ENCODE results near the gene ROR1. TPM values are rescaled to one million over a fixed set of nuclear protein-coding genes. Genes with fewer than 3 reads are reported as not detected.
"Not testable (repeated sequence)": the region's sequence is repeated elsewhere in the genome, so short reads cannot be mapped to it uniquely, and the experiment has no call there.

ROR1 gene
- total RNA-seq, 1 donor from 2014 or later: 17.2 TPM

DNA sequence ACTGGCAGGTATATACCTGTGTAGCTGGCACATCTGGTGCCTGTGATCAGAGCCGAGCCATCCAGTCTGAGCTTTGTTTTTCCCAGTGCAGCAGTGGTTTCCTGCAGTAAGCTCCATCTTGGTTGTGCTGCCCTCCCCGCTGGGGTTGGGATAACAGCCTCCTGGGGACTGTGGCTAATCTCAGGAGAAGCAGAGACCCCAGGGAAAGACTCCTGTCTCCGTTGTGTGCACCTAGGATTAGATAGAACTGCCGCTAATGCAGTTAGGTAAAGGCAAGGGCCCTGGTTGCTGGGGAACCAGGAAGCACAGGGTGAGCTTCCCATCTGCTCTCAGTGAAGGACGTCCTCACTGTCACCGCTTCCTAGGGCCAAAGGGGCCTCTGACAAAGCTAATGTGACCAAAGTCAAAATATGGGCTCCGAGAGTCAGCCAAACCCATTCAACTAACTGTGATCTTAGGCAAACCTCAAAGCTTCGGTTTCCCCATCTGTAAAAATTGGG is 20.0 kb downstream of the ROR1 start:
- no peak for DNase-seq (ENCODE audit: low read depth)

DNA sequence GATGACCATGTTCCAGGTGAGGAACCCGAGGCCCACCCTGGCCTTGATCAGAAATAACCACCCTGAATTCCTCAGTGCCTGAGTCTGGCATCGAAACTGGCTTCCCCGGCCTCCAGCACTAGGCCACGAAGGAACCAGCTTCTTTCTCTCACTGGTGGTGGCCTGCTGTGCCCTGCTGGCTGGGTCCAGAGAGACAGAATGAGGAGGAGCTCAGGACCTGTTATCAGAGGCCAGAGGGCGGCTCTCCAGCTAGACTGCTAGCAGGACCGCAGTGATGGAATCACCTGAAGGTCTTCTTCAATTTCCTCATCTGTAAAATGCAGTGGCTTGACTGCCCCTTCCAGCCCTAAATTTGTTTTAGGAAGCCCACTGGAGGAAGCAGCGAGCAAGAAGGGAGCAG is 20.5 kb downstream of the ROR1 start:
- DNase-seq (ENCODE audit: low read depth): no peak

DNA sequence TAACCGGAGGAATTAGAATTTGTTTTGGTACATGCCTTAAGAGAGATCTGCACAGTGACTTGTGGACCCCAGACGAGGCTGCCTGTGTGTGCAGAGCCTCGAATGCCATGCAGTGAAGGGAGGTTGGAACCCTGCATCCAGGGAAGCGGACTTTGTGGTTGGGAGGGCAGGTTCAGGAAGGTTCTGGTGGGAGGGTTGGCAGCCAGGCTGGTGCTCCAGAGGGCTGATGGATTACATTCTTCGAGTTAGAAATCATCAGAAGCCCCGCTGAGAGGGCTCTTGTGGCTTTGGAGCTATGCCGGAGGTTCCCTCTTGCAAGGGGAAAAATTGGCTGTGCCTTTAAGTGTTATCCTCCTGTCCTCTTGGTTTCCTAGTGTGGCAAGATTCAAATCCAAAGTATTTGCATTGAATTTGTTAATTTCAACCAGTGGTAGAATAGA is 21.1 kb downstream of the ROR1 start:
- DNase-seq (ENCODE audit: low read depth): peak; percentile 31

DNA sequence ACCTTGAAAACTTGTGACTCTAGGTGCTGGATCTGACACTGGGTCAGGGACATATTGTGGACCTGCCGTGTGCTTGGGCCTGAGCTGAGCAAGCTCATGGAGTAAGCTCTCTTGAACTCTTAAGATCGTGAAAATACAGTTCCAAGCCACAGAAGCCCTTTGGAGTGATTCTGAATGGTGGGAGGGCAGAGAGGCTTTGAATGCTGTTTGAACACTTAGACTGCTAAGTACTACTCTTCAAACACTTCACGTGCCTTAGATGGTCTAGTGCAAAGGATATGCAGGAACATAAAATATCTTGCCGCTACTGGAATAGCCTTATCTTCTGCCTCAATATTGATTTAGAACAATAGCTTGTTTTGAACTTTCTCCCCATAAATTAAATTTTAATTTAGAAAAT is 21.6 kb downstream of the ROR1 start:
- no peak for DNase-seq (ENCODE audit: low read depth)

DNA sequence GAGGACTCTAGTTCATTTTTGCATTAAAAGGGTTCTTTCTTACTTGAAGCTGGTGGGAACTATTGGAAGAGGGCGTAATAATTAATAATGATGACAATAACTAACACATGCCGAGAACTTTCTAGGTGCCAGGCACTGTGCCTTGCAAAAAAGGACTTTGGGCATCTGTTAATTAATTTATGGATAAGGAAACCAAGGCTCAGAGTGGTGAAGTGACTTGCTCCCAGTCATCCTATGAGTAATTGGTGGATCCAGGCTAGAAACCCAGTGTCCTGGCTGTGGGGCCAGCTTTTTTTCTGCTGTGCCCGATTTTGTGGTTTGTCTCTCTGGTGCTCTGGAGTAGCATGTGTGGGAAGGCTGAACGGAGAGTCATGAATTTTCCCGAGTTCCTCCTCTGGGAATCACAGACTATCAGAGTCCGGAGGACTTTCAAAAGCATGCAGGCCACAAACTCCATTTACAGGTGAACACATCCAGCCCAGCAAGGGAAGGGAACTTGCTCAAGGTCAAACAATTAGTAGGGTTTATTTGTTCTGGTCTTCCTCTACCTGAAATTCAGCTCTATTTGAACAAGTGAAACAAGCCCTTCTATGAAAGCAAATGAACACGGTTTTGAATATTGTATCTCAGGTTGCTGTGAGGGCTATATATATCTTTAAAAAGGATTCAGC is 23.4 kb downstream of the ROR1 start:
- no peak for DNase-seq (ENCODE audit: low read depth)

DNA sequence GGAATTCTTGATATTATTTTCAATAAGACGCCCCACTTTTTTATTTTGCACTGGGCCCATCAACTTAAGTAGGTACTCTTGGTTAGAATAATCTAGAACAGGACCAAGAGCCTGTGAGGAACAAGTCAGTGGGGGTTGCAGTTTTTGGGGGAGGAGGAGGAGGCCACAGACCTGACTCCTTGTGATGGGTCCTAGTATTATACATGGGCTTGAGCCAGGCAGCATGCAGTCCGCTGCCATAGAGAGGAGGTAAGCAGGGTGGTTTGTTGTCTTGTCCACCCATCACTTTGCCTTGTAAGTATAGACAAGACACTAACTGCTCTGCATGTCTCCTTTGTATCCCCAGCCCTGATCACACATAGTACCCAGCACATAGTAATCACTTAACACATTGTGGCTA is 24.5 kb downstream of the ROR1 start:
- DNase-seq (ENCODE audit: low read depth): no peak

DNA sequence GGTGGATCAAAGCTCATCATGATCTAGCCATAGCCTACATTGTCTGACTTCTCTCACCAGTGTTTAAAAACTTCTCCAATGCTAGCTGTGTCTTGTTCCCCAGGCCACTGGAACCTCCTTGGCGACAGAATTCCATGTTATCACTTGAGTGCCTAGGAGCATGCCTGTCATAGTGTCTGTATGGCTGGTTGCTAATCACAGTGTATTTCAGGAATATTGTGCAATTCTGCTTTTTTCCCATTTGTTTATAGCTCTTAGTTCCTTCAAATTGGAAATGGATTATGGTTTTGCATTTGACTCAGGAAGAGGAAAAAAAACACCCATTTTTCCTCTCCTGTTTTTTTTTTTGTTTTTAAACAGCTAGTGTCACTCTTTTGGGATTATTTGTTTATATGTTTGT is 25.5 kb downstream of the ROR1 start:
- peak; percentile 47 for DNase-seq (ENCODE audit: low read depth)

DNA sequence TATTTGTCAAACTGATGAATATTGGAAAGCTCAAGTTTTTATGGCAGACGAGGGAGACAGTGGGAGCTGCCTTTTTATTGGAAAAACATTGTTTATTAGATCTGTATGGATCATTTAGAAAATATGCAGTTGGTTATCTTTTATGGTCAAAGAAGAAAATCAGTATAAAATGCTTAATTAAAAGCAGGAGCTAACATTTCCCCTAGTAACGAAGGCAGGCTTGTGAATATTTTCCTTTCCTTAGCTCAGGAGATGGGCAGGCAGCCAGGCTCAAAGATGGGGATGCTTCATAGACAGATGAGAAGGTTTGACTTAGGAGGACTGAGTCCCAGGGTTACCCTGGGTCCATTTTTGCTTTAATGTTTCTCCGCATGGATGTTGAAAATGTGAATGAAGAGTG is 26.0 kb downstream of the ROR1 start:
- DNase-seq (ENCODE audit: low read depth): no peak

DNA sequence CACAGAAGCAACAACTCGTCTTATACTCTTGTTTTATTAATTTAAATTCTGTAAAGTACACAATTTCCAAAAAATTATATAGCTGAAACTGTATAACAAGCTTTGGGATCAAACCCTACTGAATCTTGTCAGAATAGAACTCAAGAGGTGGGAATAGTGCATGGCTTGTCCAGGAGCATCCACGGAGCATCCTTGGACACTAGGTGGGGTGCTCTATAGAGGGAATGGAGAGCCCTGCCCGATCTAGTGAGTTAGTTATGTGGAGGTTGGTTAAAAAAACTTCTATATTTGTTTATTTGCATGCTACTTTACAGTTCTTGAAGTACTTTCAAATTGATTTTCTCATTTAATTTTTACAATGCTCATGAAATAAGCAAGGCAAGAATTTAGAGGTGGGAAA is 28.3 kb downstream of the ROR1 start:
- no peak for DNase-seq (ENCODE audit: low read depth)

DNA sequence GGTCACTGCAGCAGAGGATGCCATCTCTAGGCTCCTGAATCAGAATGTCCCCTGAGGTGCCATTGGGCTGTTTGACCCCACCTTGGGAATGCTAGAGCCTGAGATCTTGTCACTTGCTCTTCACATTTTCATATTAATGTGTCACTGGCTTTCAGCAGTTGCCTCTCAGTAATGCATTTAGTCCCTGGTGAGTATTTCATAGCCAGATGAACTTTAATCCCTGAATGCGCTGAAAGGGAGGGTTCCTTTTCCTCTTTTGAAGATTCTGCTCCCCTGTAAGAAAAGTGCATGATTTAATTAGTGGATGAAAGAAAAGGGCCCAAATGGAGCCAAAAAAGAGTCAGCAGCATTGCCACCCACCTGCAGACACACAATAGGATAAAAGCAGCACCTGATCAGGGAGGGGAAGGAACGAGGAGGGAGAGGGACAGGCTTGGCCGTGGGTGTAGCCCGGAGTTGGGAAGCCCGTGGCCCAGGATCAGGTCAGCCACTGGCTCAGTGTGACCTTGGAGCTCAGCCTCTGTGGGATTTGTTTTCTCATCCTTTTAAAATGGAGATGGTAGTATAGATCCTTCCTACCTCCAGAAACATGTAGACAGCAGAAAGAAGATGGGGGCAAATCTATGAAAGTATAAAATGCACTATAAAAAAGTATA is 31.1 kb downstream of the ROR1 start:
- DNase-seq (ENCODE audit: low read depth): no peak

DNA sequence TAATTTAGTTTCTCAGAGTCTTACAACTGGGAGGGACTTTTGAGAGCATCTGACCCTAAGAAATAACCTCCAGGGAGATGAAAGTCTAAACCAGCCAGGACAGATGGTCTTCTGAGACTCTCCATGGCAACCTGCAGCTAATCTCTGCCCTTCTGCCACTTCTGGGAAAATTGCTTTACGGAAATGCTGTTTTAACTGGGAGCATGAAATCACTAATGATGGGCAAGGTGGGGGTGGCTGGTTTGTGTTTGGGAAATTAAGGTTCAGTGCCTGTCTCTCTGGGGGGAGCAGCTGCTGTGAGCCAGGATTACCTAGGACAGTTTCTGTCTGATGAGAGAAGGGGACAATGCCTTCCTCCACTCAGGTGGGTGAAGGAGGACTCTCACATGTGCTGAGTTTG is 33.2 kb downstream of the ROR1 start:
- DNase-seq (ENCODE audit: low read depth): no peak

DNA sequence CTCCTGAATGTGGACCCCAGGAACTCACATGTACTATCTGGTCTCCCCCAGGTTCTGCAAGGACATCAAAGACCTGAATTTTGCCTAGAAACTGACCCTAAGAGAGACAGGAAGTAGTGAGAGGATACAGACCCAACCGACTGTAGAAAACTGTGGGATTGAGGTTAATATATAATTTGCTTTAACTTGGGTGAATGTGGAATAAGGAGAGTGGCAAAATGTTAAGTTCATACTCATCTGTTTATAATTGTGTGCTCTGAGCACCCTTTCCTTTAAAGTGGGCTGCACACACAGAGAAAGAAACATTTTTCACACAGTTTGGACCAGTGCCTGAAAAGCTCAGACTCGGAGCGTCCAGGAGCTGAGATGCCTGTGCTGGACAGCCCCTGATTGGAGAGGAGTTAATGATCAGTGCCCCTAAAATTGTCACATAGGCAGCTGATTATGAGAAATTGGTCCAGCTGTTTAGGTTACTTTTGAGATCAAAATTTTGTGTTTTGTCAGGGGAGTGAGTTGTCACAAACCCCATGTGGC is 37.2 kb downstream of the ROR1 start:
- DNase-seq (ENCODE audit: low read depth): peak; percentile 83

DNA sequence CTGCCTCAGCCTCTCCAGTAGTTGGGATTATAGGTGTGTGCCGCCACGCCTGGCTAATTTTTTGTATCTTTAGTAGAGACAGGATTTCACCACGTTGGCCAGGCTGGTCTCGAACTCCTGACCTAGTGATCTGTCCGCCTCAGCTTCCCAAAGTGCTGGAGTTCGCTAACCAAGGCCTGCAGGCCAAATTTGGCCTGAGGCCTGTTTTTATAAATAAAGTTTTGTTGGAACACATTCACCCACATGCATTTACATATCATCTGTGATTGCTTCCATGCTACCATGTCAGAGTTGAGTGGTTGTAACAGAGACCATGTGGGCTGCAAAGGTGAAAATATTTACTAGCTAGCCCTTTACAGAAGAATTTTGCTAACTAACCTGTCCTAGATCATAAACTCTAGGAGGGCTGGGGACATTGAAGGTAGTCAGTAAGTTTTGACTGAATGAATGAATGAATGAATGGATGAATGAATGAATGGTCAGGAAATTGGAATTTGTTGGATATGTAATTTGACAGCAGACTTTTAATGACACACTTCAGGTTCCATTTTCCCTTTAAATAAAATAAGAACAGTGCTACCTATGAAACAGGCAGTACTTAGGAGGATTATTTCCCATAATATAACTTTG is 38.4 kb downstream of the ROR1 start:
- no peak for DNase-seq (ENCODE audit: low read depth)

DNA sequence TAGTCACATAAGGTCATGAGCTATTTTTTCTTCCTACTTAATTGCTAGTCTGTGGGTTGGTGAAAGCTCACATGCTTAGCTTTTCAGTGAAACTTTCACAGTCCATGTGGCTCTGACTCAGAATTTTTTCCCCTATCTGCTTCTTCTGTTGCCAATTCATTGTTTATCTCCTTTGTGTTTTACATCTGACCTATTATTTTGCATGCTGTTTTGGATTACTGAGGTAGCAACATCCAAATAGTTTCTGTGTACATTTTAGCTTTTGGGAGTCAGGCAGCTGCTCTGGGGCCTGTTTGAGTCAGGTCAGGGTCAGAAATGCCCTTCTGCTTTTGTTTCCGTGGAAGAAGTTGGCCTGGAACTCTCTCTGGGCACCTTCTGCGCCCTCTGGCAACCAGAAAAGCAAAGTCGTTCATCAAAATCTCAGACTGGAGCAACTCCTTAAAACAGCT is 40.0 kb downstream of the ROR1 start:
- DNase-seq (ENCODE audit: low read depth): peak; percentile 97

DNA sequence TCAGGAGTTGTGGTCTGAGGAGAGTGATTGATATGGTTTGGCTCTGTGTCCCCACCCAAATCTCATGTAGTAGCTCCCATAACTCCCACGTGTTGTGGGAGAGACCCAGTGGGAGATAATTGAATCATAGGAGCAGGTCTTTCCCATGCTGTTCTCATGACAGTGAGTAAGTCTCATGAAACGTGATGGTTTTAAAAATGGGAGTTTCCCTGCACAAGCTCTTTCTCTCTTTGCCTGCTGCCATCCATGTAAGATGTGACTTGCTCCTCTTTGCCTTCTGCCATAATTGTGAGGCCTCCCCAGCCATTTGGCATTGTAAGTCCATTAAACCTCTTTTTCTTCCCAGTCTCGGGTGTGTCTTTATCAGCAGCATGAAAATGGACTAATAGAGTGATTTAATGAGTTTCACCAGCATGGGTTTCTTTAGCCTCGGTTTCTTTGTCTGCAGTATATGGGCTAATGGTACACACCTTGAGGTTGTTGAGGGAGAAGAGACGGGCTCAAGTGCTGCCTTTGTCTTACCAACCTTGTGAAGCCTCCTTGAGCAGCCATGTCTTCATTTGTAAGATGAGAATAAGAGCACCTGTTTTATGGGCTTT is 42.5 kb downstream of the ROR1 start:
- DNase-seq (ENCODE audit: low read depth): not testable (repeated sequence)

DNA sequence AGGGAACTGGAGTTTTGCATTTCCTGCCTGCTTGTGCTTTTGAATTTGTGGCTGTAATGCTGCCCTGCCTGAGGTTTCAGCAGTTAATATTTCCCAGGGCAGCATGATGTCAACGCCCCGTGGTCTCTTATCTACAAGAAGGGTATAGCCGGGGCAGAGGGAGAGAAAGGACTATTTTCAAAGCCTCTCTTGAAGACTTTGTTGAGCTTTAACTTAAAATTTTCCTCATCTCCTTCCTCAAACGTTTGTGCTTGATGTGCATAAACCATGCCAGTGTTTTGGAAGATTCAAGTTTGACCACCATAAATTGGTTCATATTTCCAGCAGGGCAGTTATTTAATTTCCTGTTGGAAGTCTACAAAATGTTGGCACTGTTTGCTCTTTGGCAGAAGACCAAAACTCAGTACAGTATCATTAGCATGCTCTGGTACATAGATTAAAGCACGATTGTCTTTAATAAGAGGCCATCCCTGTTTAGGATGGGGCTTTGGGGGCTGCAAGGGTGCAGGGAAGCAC is 43.4 kb downstream of the ROR1 start:
- peak; percentile 81 for DNase-seq (ENCODE audit: low read depth)

DNA sequence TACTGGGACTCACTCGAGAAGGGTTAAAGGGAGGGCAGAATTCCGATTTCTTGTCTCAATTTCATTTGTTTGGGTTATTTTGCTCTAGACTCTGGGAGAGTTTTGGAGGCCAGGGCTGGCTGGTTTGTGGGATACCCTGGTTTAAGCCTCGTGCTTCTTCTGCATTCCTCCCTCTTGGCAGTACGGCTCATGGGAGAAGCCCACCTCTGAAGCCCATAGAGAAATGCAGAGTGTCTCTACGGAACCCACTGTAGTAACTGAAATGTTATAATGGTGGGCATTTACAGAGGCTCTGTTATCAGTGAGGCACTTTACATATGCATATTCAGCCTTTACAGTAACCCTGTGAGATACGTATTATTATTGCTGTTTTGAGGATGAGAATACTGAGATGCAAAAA is 43.9 kb downstream of the ROR1 start:
- no peak for DNase-seq (ENCODE audit: low read depth)

DNA sequence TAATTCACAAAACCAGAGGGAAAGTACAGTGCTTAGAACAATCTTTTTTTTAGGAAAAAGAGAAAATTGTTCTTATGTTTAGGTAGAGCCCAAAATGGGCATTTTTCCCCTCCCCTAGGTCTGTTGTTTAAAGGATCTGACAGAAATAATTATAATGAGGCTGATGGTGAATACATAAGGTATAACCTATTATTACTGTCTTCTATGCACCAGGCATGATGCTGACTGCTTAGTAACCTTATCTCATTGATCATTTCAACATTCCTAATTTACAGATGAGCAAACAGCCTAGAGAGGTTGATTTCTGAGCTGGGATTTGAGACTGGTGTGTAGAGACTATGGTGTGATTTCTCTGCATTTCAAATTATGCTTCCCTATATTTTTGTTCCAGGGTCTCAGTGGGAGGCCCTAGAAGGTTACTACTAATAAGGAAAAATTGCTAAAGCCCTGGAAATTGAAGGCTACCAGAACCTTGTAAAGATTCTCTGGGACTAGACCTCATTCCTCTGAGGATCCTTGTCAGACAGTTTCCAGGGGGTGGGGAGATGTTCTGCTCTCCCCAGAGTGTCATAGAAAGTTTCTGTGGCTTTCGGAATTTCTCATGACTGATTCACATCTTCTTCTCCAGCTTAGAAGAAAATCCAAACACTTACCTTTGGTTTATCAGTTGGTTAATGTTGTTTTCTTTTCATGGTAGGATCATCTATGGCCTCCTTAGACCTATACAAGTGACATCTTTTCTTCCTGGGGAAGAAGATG is 44.9 kb downstream of the ROR1 start:
- DNase-seq (ENCODE audit: low read depth): peak; percentile 55

DNA sequence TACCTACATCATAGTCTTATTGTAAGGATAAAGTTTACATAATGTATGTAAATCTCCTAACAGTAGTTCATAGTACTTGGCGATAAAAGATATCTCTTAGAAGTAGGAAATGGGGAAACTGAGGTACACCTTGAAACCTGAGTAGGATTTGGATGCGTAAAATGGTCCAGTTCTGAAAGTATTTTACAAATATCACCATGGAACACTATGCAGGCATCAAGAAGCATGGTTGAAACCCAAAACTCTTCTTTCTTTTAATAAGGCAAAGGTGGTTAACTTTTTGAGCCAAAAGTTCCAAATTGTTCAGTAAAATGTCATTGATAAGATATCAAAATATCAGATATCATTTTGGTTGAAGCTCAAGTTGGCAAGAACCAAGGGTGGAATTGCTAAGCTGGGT is 46.0 kb downstream of the ROR1 start:
- DNase-seq (ENCODE audit: low read depth): no peak

DNA sequence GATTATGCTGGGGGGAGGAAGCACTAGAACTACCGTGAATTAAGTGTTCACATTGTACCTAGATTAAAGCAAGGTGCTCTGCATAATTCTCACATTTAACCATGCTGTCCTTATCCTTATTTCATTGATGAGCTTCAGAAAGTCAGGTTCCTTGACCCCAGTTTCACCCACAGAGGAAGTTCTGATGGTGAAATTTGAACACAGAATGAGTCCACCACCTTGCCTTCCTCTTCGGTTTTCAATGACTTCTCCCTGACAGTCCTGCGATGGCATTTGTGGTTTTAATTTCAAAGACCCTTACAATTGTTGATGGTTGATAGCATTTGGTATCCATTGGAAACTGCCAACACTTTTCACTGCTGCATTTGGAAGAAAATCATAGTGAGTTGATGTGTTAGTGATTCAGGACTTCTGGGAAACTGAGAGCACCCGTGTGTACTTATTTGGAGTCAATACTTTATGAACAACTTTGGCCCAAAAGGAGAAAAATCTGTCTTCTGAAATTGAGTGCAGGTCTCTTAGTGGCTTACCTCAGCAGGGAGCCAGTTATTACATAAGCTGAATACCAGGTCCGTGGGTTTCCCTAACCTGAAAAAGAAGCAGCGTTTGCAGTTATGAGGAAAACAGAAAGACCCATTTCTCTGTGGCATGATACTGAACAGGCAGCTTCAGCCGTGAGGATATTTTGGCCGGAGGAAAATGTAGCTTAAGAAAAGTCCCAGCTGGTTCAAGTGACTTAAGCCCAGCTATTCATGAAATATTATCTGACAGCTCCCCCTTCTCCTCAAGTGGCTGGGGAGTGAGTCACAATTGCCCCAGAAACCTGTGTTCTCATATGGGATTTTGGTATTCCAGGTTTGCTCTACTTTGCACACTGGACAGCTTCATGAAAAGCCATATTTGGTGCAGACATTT is 47.5 kb downstream of the ROR1 start:
- peak; percentile 78 for DNase-seq (ENCODE audit: low read depth)
